GM18873 (cell line): Measurements from ENCODE around the gene HK3.

Experiments used
- ATAC-seq: cut with Tn5 transposase; IDR thresholded peaks from one replicate; pipeline ENCODE4 v1.9.1; 2021; ENCODE audit warnings: mild to moderate bottlenecking, moderate library complexity, moderate number of reproducible peaks; ENCODE audit not compliant: unreplicated experiment, low FRiP score

Gene HK3

DNA sequence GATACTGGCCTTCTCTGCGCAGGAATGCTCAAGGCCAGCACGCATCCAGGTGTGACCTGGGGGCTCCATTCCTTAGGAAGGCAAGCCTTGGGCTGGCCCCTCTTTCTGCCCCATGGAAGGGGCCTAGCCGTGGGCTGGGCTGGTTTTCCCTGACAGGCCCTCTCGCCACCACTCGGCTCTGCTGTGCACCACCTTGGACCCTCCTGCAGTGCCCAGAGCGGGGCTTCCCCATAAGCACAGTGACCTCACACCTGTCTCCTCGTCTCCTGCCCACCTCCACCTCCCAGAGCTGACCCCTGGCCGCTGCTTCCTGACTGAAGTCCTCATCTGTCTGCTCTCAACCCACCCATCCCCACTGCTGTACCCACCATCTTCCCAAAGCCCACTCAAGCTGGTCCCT, 67.7 kb downstream of the HK3 start:
- no peak for ATAC-seq

GRCh38 chr5:176830995-176831423, 68.1 kb downstream of the HK3 start:
- ATAC-seq, result no peak
